Adrenal gland (tissue), 5 donors: ENCODE measurements around the gene UST.

Experiments
- POLR2A ChIP-seq, 2 donors: fragments of 450-650 bp; IDR thresholded peaks; one replicate each; pipeline ENCODE4 v1.6.1; 2017; ENCODE audit warnings: antibody characterized with exemption in 2 of 2, mild to moderate bottlenecking in 2 of 2, moderate library complexity in 1 of 2
- TF ChIP-seq, protein P1 (sequence below), 6 experiments: fragments of 450-650 bp in 4 of 6; fragments of 200-600 bp in 2 of 6; sonication (generic) in 1 of 6; IDR thresholded peaks; 1 replicate in 5 of 6; 2 replicates in 1 of 6; pipeline versions ENCODE4 v1.5.1 to v1.8.0; 2016 to 2021; ENCODE audit warnings: antibody characterized with exemption in 6 of 6, mild to moderate bottlenecking in 2 of 6, moderate library complexity in 1 of 6
- donor health status: DM: no; HTN: no; CAD: no.

DNA sequence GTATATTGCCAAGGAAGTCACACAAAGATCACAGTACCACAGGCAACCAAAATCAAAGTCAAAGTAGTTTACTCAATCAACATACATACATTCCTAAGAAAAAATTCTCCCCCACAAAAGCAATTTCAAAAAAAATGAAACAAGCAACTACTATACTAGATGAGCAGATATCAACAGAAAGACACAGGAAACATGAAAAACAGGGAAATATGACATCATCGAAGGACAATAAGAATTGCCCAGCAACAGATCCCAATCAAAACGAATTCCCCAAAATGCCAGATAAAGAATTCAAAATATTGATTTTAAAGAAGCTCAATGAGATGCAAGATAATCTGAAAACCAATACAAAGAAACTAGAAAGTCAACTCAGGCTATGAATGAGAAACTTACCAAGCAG lies 351.0 kb downstream of the UST start:
- TF ChIP-seq, protein P1, sequence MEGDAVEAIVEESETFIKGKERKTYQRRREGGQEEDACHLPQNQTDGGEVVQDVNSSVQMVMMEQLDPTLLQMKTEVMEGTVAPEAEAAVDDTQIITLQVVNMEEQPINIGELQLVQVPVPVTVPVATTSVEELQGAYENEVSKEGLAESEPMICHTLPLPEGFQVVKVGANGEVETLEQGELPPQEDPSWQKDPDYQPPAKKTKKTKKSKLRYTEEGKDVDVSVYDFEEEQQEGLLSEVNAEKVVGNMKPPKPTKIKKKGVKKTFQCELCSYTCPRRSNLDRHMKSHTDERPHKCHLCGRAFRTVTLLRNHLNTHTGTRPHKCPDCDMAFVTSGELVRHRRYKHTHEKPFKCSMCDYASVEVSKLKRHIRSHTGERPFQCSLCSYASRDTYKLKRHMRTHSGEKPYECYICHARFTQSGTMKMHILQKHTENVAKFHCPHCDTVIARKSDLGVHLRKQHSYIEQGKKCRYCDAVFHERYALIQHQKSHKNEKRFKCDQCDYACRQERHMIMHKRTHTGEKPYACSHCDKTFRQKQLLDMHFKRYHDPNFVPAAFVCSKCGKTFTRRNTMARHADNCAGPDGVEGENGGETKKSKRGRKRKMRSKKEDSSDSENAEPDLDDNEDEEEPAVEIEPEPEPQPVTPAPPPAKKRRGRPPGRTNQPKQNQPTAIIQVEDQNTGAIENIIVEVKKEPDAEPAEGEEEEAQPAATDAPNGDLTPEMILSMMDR (IDR thresholded peaks at IDR 0.05), result no peak
- no peak for TF ChIP-seq POLR2A (IDR thresholded peaks at IDR 0.05)
